Stomach (tissue), 4 donors: ENCODE data around the gene XIRP2.

Experiments used
- CTCF ChIP-seq, 7 experiments: fragments of 450-650 bp in 4 of 7; fragments of 200-600 bp in 3 of 7; sonication (generic) in 3 of 7; IDR thresholded peaks; one replicate each; pipeline ENCODE4 v1.5.1; 2016 to 2019; ENCODE audit warnings: antibody characterized with exemption in 7 of 7, control low read depth in 2 of 7, mild to moderate bottlenecking in 1 of 7
- EP300 ChIP-seq: sonication (generic); formaldehyde crosslinking; IDR thresholded peaks from one replicate; pipeline ENCODE4 v1.6.1; 2017; ENCODE audit warnings: antibody characterized with exemption
- POLR2A ChIP-seq, 4 donors: fragments of 450-650 bp; IDR thresholded peaks; one replicate each; pipeline ENCODE4 v1.6.1; 2016; ENCODE audit warnings: antibody characterized with exemption in 4 of 4, control low read depth in 2 of 4, mild to moderate bottlenecking in 1 of 4, moderate library complexity in 1 of 4
- POLR2AphosphoS5 ChIP-seq, 3 donors: sonication (generic); formaldehyde crosslinking; IDR thresholded peaks; one replicate each; pipeline ENCODE4 v1.6.1; 2016; ENCODE audit warnings: antibody characterized with exemption in 3 of 3

- no peak for TF ChIP-seq CTCF (IDR thresholded peaks at IDR 0.05)
- no peak for TF ChIP-seq POLR2AphosphoS5 (IDR thresholded peaks at IDR 0.05)
- no peak for TF ChIP-seq EP300
- no peak for TF ChIP-seq POLR2A (IDR thresholded peaks at IDR 0.05)
Measured at GRCh38 chr2:166926657-166927056, 38.4 kb downstream of the XIRP2 start.
